Thymus (tissue), 11 donors: Measurements from ENCODE around the gene SAA4. TPM values are rescaled to one million over a fixed set of nuclear protein-coding genes. Genes with fewer than 3 reads are reported as not detected.
"Not testable (repeated sequence)": the region's sequence is repeated elsewhere in the genome, so short reads cannot be mapped to it uniquely, and the experiment has no call there.

Experiments used
- DNase-seq, 9 donors: peaks; one replicate each; pipeline ENCODE4 v3.0.0-alpha.2; 2013; ENCODE audit warnings: low spot score in 9 of 9, low read depth in 6 of 9, missing footprints in 1 of 9
- H3K27ac ChIP-seq, 2 donors: one replicate each; pipeline ENCODE4 v1.5.1; 2013; ENCODE audit warnings: control low read depth in 1 of 2, low read depth in 1 of 2, low read length in 1 of 2, mild to moderate bottlenecking in 1 of 2, moderate library complexity in 1 of 2
- H3K27me3 ChIP-seq, 2 donors: one replicate each; pipeline ENCODE4 v1.5.1; 2013; ENCODE audit warnings: low read length in 1 of 2; ENCODE audit not compliant: control insufficient read depth in 2 of 2, insufficient read depth in 1 of 2
- H3K36me3 ChIP-seq, 2 donors: one replicate each; pipeline ENCODE4 v1.5.1; 2013; ENCODE audit warnings: low read length in 1 of 2, mild to moderate bottlenecking in 1 of 2, moderate library complexity in 1 of 2; ENCODE audit not compliant: control insufficient read depth in 2 of 2, insufficient read depth in 2 of 2
- H3K4me1 ChIP-seq, 2 donors: one replicate each; pipeline ENCODE4 v1.5.1; 2013; ENCODE audit warnings: low read length in 2 of 2; ENCODE audit not compliant: control insufficient read depth in 2 of 2, insufficient read depth in 2 of 2
- H3K4me3 ChIP-seq, 2 donors: one replicate each; pipeline ENCODE4 v1.5.1; 2013; ENCODE audit warnings: low read length in 2 of 2, control low read depth in 1 of 2, mild to moderate bottlenecking in 1 of 2
- H3K9me3 ChIP-seq, 2 donors: one replicate each; pipeline ENCODE4 v1.5.1; 2013; ENCODE audit warnings: low read length in 1 of 2, mild to moderate bottlenecking in 1 of 2; ENCODE audit not compliant: control insufficient read depth in 2 of 2, insufficient read depth in 1 of 2
- WGBS: extraction: QIAGEN DNeasy Blood & Tissue Kit; methylation state at CpG from one replicate; pipeline ENCODE4 v1.1.7; 2013; 5-methylcytosine and 5-hydroxymethylcytosine counted together
- polyA plus RNA-seq: library from polyadenylated mRNA; stranded (reverse); fragments of 200-250 nt; gene quantifications from one replicate; pipeline ENCODE4 v1.2.3, GENCODE V29; 2013
- total RNA-seq: library from RNA; stranded (reverse); fragments of 120-200 nt; gene quantifications from one replicate; pipeline ENCODE4 v1.2.4, GENCODE V29; 2013
- donor health status: healthy.

SAA4 gene
- total and polyA plus RNA-seq, 2 donors: 0.61 to 19.4 TPM

GRCh38 chr11:18209058-18209457, 27.5 kb downstream of the SAA4 start:
- 32% methylated on average over 33 of the region's 33 CpGs for WGBS
- Histone ChIP-seq H3K27me3 (peaks cover 3 to 32% of the 10 kb centered on the region in 2 donors), H3K27ac (no peak overlapping the region), H3K9me3 (no peaks in the 10 kb centered on the region), H3K4me3 (no peak overlapping the region), H3K4me1 (no peaks in the 10 kb centered on the region), H3K36me3 (no peaks in the 10 kb centered on the region)
- DNase-seq: no peak

DNA sequence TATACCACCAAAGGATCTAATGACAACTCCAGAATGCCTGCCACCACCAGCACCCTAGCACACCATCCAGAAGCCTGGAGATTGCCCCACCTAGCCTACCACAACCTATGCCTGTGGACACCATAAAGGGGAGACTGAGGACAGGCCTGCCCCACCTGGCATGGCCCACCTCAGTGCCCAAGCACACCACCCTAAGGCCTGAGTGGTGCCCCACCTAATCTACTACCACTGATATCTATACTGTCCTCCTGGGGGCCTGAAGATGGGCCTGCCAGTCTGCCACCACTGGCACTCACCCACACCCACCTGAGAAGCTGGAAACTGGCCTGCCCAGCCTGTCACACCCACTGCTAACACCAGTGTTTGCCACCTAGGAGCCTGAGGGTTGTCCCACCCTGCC, 31.8 kb downstream of the SAA4 start:
- H3K4me1 ChIP-seq: no peaks in the 10 kb centered on the region
- no peaks in the 10 kb centered on the region for H3K36me3 ChIP-seq
- H3K27me3 ChIP-seq: peaks cover 3 to 28% of the 10 kb centered on the region in 2 donors
- no peak overlapping the region for H3K27ac ChIP-seq
- no peaks in the 10 kb centered on the region for H3K9me3 ChIP-seq
- H3K4me3 ChIP-seq: no peak overlapping the region
- no peak for DNase-seq

DNA sequence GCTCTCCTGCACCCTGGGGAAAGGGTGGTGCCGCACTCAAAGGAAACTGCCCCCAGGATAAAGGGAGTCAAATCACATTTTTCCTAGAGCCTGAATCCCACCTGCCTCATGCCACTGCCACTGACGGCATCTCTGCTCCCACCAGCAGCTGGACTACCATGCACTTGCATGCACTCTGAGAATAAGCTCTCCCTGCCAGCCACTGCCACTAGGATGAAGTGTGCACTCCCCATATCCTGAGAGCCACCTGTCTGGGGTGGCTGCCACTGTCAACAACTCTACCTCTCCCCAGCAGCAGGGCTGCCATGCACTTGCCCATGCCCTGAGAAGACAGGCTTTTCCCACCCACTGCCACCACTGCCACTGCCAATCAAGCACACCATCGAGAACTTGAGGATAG, 32.4 kb downstream of the SAA4 start:
- Histone ChIP-seq H3K36me3 (no peaks in the 10 kb centered on the region), H3K4me1 (no peaks in the 10 kb centered on the region), H3K4me3 (no peak overlapping the region), H3K9me3 (no peaks in the 10 kb centered on the region), H3K27ac (no peak overlapping the region), H3K27me3 (peaks cover 3 to 24% of the 10 kb centered on the region in 2 donors)
- DNase-seq: no peak
- 97% methylated on average over 3 of the region's 3 CpGs for WGBS

- H3K9me3 ChIP-seq: no peaks in the 10 kb centered on the region
- no peak overlapping the region for H3K27ac ChIP-seq
- no peak overlapping the region for H3K4me3 ChIP-seq
- peaks cover under 1 to 19% of the 10 kb centered on the region in 2 donors for H3K27me3 ChIP-seq
- WGBS: 16% methylated on average over 6 of the region's 6 CpGs
- H3K36me3 ChIP-seq: no peaks in the 10 kb centered on the region
- DNase-seq: no peak
- H3K4me1 ChIP-seq: no peaks in the 10 kb centered on the region
These were observed 32.9 kb downstream of the SAA4 start for GRCh38 chr11:18203723-18204122.

GRCh38 chr11:18197738-18198137, 38.9 kb downstream of the SAA4 start:
- not testable (repeated sequence) for H3K4me1 ChIP-seq, H3K27me3 ChIP-seq, H3K27ac ChIP-seq, DNase-seq, H3K9me3 ChIP-seq, H3K4me3 ChIP-seq, H3K36me3 ChIP-seq
- 70% methylated on average over 3 of the region's 3 CpGs for WGBS

- Histone ChIP-seq H3K27me3 (no peaks in the 10 kb centered on the region), H3K4me3 (no peak overlapping the region), H3K27ac (no peak overlapping the region), H3K4me1 (no peaks in the 10 kb centered on the region), H3K9me3 (no peaks in the 10 kb centered on the region), H3K36me3 (no peaks in the 10 kb centered on the region)
- no peak for DNase-seq
- WGBS: 98% methylated on average over 2 of the region's 2 CpGs
These were observed 40.1 kb downstream of the SAA4 start for GRCh38 chr11:18196532-18196931.

DNA sequence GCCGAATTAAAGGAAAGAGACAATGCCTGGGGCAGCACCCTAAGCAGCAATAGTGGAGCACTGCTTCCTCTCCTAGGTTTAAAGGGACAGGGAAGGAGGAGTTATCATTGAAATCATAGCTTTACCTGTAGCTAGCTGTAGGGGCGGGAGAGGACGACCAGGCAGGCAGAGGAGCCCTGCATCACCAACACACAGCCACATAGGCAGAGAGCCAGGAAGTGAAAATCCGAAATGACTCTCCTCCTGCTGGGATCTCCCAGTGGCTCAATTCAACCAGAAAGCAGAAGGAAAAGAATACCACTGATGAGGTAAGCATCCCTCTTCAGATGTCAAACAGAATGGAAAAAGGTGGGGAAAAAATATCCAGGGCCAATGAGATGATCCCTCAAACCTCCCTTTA, 43.6 kb downstream of the SAA4 start:
- Histone ChIP-seq H3K4me3 (no peak overlapping the region), H3K27me3 (no peaks in the 10 kb centered on the region), H3K4me1 (no peaks in the 10 kb centered on the region), H3K27ac (no peak overlapping the region), H3K36me3 (no peaks in the 10 kb centered on the region), H3K9me3 (no peaks in the 10 kb centered on the region)
- 33% methylated on average over 4 of the region's 4 CpGs for WGBS
- peak in 2 of 9 donors; percentile 1 to 19 for DNase-seq

GRCh38 chr11:18191376-18191775, 45.2 kb downstream of the SAA4 start:
- H3K36me3 ChIP-seq: no peaks in the 10 kb centered on the region
- H3K27me3 ChIP-seq: no peaks in the 10 kb centered on the region
- no peaks in the 10 kb centered on the region for H3K4me1 ChIP-seq
- 94% methylated on average over 3 of the region's 3 CpGs for WGBS
- H3K9me3 ChIP-seq: no peaks in the 10 kb centered on the region
- no peak for DNase-seq
- H3K4me3 ChIP-seq: no peak overlapping the region
- no peak overlapping the region for H3K27ac ChIP-seq

DNA sequence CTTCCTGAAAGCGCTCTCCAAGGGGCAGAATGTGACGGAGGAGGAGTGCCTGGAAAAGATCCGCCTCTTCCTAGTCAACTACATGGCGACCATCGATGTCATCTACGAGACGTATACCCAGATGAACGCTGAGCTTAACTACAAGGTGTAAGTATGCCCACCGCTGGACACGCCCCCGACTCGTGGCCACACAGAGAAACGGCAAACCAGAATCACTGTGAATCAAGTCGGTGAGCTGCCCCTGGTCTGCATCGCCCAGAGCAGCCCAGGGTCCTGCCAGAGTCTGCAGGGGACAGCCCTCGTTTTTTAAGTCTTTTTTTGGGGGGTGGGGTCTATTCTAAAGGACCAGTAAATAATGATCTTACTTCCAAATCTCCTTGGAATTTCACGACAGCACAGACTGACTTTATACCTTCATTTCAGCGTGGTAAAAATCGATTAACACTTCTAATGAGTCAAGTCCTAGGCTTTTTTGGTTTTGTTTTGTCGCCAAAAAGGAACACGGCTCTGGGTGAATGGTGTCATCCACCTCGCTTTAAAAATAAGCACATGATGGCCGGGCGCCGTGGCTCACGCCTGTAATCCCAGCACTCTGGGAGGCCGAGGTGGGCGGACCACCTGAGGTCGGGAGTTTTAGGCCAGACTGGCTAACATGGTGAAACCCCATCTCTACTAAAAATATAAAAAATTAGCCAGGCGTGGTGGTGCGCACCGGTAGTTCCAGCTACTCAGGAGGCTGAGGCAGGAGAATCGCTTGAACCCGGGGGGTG, 46.9 kb downstream of the SAA4 start:
- H3K27ac ChIP-seq, H3K4me1 ChIP-seq, H3K36me3 ChIP-seq, H3K4me3 ChIP-seq, DNase-seq, H3K9me3 ChIP-seq, H3K27me3 ChIP-seq: not testable (repeated sequence)
- 93% methylated on average over 34 of the region's 34 CpGs for WGBS
